Left lung (tissue), 10 donors: Measurements from ENCODE around the gene FUCA2. TPM values are rescaled to one million over a fixed set of nuclear protein-coding genes. Genes with fewer than 3 reads are reported as not detected.

Source experiments
- ATAC-seq: fragments of 200-7000 bp; cut with Tn5 transposase; one replicate; pipeline ENCODE4 v1.9.1; 2020; ENCODE audit warnings: moderate library complexity
- DNase-seq, 4 donors: peaks; one replicate each; pipeline ENCODE4 v3.0.0-alpha.2; 2013 to 2020
- H3K27ac ChIP-seq, 2 donors: fragments of 200-600 bp; sonication (generic) in 1 of 2; one replicate each; pipeline versions ENCODE4 v1.5.0 to v1.8.0; 2020 to 2021
- H3K27me3 ChIP-seq, 2 donors: fragments of 200-600 bp; sonication (generic) in 1 of 2; one replicate each; pipeline versions ENCODE4 v1.5.0 to v1.8.0; 2020 to 2021
- H3K36me3 ChIP-seq, 2 donors: fragments of 200-600 bp; sonication (generic) in 1 of 2; one replicate each; pipeline versions ENCODE4 v1.5.0 to v1.8.0; 2020 to 2021
- H3K4me1 ChIP-seq, 2 donors: fragments of 200-600 bp; one replicate each; pipeline ENCODE4 v1.8.0; 2021
- H3K4me3 ChIP-seq, 2 donors: fragments of 200-600 bp; sonication (generic) in 1 of 2; one replicate each; pipeline versions ENCODE4 v1.5.0 to v1.8.0; 2020 to 2021; ENCODE audit warnings: mild to moderate bottlenecking in 1 of 2
- H3K9me3 ChIP-seq, 2 donors: fragments of 200-600 bp; sonication (generic) in 1 of 2; one replicate each; pipeline versions ENCODE4 v1.5.0 to v1.8.0; 2020 to 2021
- intact Hi-C, 2 donors: fragments of 100-400 bp; cut with DNase I; formaldehyde crosslinking; loops; one replicate each; pipeline versions ENCODE4 v1.11.2 to v1.14.2; 2022
- polyA plus RNA-seq, 6 donors: library from polyadenylated mRNA; unstranded; fragments of 120-200 nt; gene quantifications; one replicate each; pipeline ENCODE4 v1.2.1, GENCODE V29; 2013; ENCODE audit not compliant: insufficient read length in 6 of 6
- total RNA-seq, 2 donors: library from RNA; stranded (reverse); fragmentation: NEBNext Ultra II Directional; extraction: Animal tissue kit (Norgen Biotek cat#: 25700); gene quantifications; one replicate each; pipeline ENCODE4 v1.2.1, GENCODE V29; 2021
- TF ChIP-seq, protein P1 (sequence below), 2 donors: fragments of 200-600 bp; sonication (generic) in 1 of 2; IDR thresholded peaks; one replicate each; pipeline versions ENCODE4 v1.5.0 to v1.8.0; 2021; ENCODE audit warnings: antibody characterized with exemption in 2 of 2
- donor health status: DM: no; HTN: yes; CAD: no.
- donor health status: DM: no; HTN: no; CAD: no.

The FUCA2 gene
- total and polyA plus RNA-seq, 8 donors, result 42.8 to 83.4 (median 50.7) TPM

DNA sequence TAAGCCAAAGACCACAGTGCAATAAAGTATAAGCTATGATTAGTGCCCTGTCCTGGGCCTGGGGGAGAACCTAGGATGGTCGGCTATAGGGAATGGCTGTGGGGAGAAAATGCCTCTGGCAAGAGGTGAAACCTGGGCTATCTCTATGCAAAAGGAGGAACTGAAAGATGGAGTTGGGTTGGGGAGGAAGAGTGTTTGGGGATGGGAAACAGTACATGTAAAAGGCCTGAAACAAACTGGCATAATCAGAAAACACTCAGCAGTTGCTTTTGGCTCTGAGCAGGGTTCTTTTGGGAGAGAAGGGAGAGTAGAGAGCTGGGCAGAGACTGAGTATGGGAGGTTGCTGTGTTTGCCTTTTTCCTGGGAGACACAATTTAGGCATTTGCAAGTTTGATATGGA, 31.9 kb upstream of the FUCA2 start:
- H3K4me3 ChIP-seq, result no peak overlapping the region
- DNase-seq (no peak), ATAC-seq (no peak)
- no peaks in the 10 kb centered on the region for H3K36me3 ChIP-seq
- no peak overlapping the region for H3K27ac ChIP-seq
- TF ChIP-seq, protein P1, sequence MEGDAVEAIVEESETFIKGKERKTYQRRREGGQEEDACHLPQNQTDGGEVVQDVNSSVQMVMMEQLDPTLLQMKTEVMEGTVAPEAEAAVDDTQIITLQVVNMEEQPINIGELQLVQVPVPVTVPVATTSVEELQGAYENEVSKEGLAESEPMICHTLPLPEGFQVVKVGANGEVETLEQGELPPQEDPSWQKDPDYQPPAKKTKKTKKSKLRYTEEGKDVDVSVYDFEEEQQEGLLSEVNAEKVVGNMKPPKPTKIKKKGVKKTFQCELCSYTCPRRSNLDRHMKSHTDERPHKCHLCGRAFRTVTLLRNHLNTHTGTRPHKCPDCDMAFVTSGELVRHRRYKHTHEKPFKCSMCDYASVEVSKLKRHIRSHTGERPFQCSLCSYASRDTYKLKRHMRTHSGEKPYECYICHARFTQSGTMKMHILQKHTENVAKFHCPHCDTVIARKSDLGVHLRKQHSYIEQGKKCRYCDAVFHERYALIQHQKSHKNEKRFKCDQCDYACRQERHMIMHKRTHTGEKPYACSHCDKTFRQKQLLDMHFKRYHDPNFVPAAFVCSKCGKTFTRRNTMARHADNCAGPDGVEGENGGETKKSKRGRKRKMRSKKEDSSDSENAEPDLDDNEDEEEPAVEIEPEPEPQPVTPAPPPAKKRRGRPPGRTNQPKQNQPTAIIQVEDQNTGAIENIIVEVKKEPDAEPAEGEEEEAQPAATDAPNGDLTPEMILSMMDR (IDR thresholded peaks at IDR 0.05), result no peak
- intact Hi-C loops, result no loop called here
- no peaks in the 10 kb centered on the region for H3K4me1 ChIP-seq
- H3K27me3 ChIP-seq, result no peaks in the 10 kb centered on the region
- H3K9me3 ChIP-seq, result no peaks in the 10 kb centered on the region

DNA sequence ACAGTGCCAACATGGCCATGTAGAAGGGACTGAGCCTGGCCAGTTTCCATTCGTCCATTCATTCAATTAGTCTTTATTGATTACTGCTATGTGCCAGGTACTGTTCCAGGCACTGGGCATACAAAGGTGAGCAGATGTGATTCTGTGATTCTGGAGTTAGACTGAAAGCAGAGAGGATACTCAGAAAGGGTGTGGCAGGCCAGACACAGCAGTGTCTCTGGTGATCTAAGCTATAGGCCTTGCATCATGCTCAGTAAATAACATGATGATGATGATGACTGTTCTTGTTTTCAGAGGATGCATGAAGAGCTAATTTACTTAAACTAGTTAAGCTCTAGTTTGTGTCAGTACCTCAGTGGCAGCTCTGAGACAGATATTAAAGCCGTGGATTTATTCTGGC, 31.4 kb upstream of the FUCA2 start:
- H3K27ac ChIP-seq, result no peak overlapping the region
- no peak overlapping the region for H3K4me3 ChIP-seq
- H3K9me3 ChIP-seq, result no peaks in the 10 kb centered on the region
- no peaks in the 10 kb centered on the region for H3K36me3 ChIP-seq
- peaks cover 0 to 4% of the 10 kb centered on the region in 2 donors for H3K4me1 ChIP-seq
- no peak for DNase-seq
- intact Hi-C loops, result no loop called here
- TF ChIP-seq, protein P1 (IDR thresholded peaks at IDR 0.05), result no peak
- no peaks in the 10 kb centered on the region for H3K27me3 ChIP-seq
- no peak for ATAC-seq

GRCh38 chr6:143540192-143540591, 28.7 kb upstream of the FUCA2 start:
- no peak for DNase-seq
- Histone ChIP-seq H3K4me1 (peaks cover 0 to 14% of the 10 kb centered on the region in 2 donors), H3K27me3 (no peaks in the 10 kb centered on the region), H3K4me3 (no peak overlapping the region), H3K9me3 (no peaks in the 10 kb centered on the region), H3K27ac (no peak overlapping the region), H3K36me3 (no peaks in the 10 kb centered on the region)
- intact Hi-C loops, result no loop called here
- TF ChIP-seq, protein P1 (IDR thresholded peaks at IDR 0.05), result no peak
- ATAC-seq, result no peak

- Histone ChIP-seq H3K4me1 (peaks cover 0 to 14% of the 10 kb centered on the region in 2 donors), H3K27ac (no peak overlapping the region), H3K4me3 (no peak overlapping the region), H3K36me3 (no peaks in the 10 kb centered on the region), H3K9me3 (no peaks in the 10 kb centered on the region), H3K27me3 (no peaks in the 10 kb centered on the region)
- TF ChIP-seq, protein P1 (IDR thresholded peaks at IDR 0.05), result no peak
- no peak for ATAC-seq
- DNase-seq, result no peak
- intact Hi-C loops, result no loop called here
Measured at GRCh38 chr6:143539734-143540133, 28.2 kb upstream of the FUCA2 start.

- no peak for DNase-seq
- no peak overlapping the region for H3K27ac ChIP-seq
- TF ChIP-seq, protein P1 (IDR thresholded peaks at IDR 0.05), result no peak
- no peak overlapping the region for H3K4me3 ChIP-seq
- ATAC-seq, result no peak
- no peaks in the 10 kb centered on the region for H3K27me3 ChIP-seq
- H3K9me3 ChIP-seq, result no peaks in the 10 kb centered on the region
- H3K36me3 ChIP-seq, result no peaks in the 10 kb centered on the region
- intact Hi-C loops, result no loop called here
- H3K4me1 ChIP-seq, result peaks cover 0 to 14% of the 10 kb centered on the region in 2 donors
Measured at GRCh38 chr6:143539106-143539505, 27.6 kb upstream of the FUCA2 start.
